AG09319 (cell line): Measurements from ENCODE around the gene COPA.

Experiments
- DNase-seq: peaks from one replicate; pipeline ENCODE4 v3.0.0-alpha.2; 2010; ENCODE audit warnings: low read depth; ENCODE audit errors: extremely low read depth
- TF ChIP-seq, protein P1 (sequence below): IDR thresholded peaks from 2 replicates; pipeline ENCODE4 v1.5.1; 2011; ENCODE audit warnings: low read depth, mild to moderate bottlenecking, inconsistent platforms, low read length, moderate library complexity

The COPA gene

DNA sequence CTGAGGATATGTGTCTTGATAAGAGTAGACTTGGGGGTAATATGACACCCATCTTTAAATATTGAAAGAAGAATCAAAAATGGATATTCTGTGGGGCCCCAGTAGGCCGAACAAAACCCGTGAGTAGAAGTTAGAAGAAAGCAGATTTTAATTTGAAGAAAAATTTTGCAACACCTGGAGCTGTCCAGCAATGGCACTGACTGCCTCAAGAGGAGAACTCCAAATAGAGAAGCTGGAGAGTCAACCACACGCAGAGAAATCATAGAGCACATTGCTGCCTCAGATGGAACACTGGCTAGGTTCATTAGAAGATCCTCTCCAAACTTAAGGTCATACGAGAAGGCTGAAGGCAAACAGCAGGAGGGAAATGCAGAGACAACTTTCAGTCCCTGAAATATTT is 30.6 kb upstream of the COPA start:
- TF ChIP-seq, protein P1, sequence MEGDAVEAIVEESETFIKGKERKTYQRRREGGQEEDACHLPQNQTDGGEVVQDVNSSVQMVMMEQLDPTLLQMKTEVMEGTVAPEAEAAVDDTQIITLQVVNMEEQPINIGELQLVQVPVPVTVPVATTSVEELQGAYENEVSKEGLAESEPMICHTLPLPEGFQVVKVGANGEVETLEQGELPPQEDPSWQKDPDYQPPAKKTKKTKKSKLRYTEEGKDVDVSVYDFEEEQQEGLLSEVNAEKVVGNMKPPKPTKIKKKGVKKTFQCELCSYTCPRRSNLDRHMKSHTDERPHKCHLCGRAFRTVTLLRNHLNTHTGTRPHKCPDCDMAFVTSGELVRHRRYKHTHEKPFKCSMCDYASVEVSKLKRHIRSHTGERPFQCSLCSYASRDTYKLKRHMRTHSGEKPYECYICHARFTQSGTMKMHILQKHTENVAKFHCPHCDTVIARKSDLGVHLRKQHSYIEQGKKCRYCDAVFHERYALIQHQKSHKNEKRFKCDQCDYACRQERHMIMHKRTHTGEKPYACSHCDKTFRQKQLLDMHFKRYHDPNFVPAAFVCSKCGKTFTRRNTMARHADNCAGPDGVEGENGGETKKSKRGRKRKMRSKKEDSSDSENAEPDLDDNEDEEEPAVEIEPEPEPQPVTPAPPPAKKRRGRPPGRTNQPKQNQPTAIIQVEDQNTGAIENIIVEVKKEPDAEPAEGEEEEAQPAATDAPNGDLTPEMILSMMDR, result no peak
- DNase-seq, result no peak

DNA sequence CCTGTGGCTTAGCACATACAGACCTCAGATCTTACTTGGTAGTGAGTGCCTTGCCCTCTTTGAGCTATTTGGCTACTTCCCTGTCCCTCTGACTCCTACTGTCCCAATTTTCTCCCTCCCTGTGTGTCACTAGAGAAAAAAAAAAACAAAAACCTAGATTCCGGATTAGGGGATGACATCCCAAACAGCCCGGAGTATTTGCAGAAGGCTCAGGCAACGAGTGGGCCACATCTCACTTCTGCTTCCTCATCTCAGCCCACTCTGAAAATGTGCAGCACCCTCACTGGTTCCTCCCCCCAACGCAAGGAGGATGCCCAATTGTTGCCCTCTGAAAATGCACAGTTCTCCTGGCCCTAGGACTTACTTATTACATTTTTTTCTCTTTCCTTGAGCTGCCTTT is 28.7 kb upstream of the COPA start:
- TF ChIP-seq, protein P1, result no peak
- no peak for DNase-seq

DNA sequence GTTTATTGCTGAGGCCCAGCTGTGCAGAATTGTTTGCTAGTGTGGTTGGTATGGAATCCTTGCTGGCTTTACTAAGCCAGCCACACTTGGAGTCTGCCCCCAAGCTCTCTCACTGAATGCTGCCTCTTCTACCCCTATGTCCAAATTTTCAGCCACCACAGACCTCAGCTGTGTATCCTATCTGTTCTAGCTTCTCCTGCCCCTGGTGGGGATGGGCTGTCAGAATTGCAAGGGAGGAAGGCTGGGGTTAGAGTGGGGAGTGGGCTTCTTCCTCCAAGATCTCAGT is 28.2 kb upstream of the COPA start:
- TF ChIP-seq, protein P1, result no peak
- DNase-seq, result no peak

DNA sequence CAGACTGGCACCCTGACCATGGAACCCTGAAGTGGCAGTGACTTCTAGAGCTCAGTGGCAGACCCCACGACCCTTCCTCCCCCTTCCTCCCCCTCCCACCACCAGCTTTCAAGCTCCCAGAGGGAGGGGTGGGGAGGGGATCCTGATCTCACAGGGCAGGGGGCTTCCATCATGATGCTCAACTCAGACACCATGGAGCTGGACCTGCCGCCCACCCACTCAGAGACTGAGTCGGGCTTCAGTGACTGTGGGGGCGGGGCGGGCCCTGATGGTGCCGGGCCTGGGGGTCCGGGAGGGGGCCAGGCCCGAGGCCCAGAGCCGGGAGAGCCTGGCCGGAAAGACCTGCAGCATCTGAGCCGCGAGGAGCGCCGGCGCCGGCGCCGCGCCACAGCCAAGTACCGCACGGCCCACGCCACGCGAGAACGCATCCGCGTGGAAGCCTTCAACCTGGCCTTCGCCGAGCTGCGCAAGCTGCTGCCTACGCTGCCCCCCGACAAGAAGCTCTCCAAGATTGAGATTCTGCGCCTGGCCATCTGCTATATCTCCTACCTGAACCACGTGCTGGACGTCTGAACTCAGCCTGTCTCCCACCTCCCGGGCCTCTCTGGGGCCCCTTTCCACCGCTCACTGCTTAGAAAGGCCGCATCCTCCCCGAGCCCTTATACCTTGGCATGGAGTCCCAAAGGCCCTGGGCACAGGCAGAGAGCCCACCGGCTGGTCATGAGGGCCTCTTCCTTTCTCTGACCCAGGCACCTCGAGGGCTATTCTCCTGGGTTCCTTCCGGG is 27.7 kb upstream of the COPA start:
- TF ChIP-seq, protein P1, result no peak
- no peak for DNase-seq

DNA sequence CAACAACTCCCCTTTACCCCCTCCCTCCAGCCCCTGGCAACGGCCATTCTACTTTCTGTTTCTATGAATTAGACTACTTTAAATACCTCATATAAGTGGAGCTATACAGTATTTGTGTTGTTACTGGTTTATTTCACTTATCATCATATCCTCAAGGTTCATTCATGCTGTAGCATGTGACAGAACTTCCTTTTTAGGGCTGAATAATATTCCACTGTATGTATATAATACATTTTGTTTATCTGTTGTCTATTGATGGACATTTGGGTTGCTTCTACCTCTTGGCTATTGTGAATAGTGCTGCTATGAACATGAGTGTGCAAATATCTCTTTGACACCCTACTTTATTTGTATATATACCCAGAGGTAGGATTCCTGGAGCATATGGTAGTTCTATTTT is 26.0 kb upstream of the COPA start:
- TF ChIP-seq, protein P1, result no peak

DNA sequence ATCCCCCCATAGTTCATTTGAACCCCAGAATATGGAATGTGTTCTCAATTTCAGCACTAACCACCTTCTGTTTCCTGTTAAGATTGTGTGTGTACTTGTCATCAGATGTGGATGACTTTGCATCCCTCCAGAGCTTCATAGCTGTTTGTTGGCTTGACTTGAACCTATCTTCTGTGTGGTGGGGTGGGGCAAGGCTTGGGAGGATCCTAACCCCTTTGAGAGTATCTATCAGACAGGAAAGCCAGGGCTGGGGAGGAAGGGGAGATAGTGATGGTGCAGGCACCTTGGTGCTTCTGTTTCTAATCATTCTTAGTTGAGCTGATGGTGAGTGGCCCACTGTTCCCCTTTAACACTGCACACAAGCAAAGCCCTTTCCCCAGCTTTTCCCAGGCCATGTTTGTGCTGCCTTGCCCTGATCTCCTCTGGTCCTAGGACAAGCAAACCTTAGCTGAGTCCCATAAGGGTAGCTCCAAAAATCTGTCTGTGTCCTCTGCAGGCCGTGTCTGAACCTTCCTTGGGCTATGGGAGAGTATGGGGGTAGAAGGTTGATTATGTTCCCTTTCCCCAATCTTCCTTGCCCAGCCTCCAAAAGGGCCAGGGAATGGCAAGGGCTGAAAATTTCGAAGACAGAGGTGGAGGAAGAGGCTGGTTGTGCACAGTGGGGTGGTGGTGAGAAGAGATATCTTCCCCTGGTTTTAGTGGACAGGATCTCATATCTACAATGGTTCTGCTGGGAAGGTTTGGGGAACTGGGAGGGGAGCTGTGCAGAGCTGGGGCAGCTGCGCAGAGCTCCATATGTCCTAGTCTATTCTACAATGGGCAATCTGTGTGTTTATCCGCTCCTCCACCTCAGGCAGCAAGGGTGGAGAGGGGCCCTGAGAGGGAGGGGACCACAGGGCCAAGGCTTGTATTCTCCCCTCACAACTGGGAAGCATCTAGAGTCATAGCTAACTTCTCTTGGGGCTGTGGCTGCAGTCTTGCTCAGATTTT is 25.2 kb upstream of the COPA start:
- no peak for DNase-seq
- TF ChIP-seq, protein P1, result no peak

More for the DNA sequence above, 26.0 kb upstream of the COPA start:
- no peak for DNase-seq

DNA sequence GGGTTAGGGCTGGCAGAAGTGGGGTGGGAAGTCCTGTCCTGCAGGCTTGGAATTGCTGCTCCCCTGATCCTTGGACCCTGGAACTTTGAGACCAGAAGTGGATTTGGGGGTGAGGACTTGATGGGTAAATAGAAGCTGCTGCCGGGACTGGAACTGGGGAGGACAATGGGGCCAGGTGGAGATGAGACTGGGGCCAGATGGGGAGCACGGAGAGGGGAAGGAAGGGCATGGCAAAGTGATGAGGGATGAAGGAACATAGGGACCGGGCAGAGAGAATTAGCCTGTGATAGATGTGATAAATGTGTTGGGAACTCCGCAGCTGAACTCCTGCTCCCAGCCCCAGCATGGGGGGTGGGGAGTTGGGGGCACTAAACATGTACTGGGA is 24.5 kb upstream of the COPA start:
- TF ChIP-seq, protein P1, result no peak
- no peak for DNase-seq
